HepG2 (cell line): ENCODE results near the gene PRUNE1. TPM values are rescaled to one million over a fixed set of nuclear protein-coding genes. Genes with fewer than 3 reads are reported as not detected.
A peak's percentile ranks its signal among the peaks of the same experiment; 100 is the strongest.

Experiments
- ARNTL ChIP-seq: sonication (generic); formaldehyde crosslinking; IDR thresholded peaks from 2 replicates; pipeline ENCODE4 v1.4.0; 2020; ENCODE audit warnings: mild to moderate bottlenecking, missing genetic modification reagents
- CERS6 ChIP-seq: sonication (generic); formaldehyde crosslinking; IDR thresholded peaks from 2 replicates; pipeline ENCODE4 v1.5.0; 2020; ENCODE audit warnings: missing genetic modification reagents
- CHD2 ChIP-seq: IDR thresholded peaks from 2 replicates; pipeline ENCODE4 v1.6.1; 2011; ENCODE audit warnings: low read depth, low read length, improper control_type of control experiment
- FOXA3 ChIP-seq: IDR thresholded peaks from 2 replicates; pipeline ENCODE4 v1.6.1; 2016; ENCODE audit warnings: missing genetic modification reagents, missing compliant biosample characterization
- IKZF4 ChIP-seq: sonication (generic); formaldehyde crosslinking; IDR thresholded peaks from 2 replicates; pipeline ENCODE4 v1.5.1; 2020; ENCODE audit warnings: borderline replicate concordance, mild to moderate bottlenecking, low read depth, missing genetic modification reagents; ENCODE audit errors: not compliant biosample characterization
- MAFF ChIP-seq: IDR thresholded peaks from 2 replicates; pipeline ENCODE4 v1.6.1; 2011; ENCODE audit warnings: low read depth, low read length, improper control_type of control experiment
- NFYC ChIP-seq: IDR thresholded peaks from 2 replicates; pipeline ENCODE4 v1.6.1; 2016; ENCODE audit warnings: missing genetic modification reagents, missing compliant biosample characterization
- NKX3-1 ChIP-seq: sonication (generic); formaldehyde crosslinking; IDR thresholded peaks from 2 replicates; pipeline ENCODE4 v1.5.0; 2020; ENCODE audit warnings: missing genetic modification reagents
- NR2C2 ChIP-seq: sonication (generic); formaldehyde crosslinking; IDR thresholded peaks from 2 replicates; pipeline ENCODE4 v1.4.0; 2020; ENCODE audit warnings: missing genetic modification reagents, mild to moderate bottlenecking, moderate library complexity, borderline replicate concordance
- PBX3 ChIP-seq: sonication (generic); formaldehyde crosslinking; IDR thresholded peaks from 2 replicates; pipeline ENCODE4 v1.8.1; 2023; ENCODE audit warnings: missing genetic modification reagents, inconsistent platforms, borderline replicate concordance
- PRPF4 ChIP-seq: fragments of 200-400 bp; formaldehyde crosslinking; IDR thresholded peaks from 2 replicates; pipeline ENCODE4 v1.6.1; 2016; ENCODE audit warnings: low read length, low read depth; ENCODE audit not compliant: poor library complexity, severe bottlenecking
- RELA ChIP-seq: sonication (generic); formaldehyde crosslinking; IDR thresholded peaks from 2 replicates; pipeline ENCODE4 v1.4.0; 2020; ENCODE audit warnings: missing genetic modification reagents
- SMAD3 ChIP-seq: sonication (generic); formaldehyde crosslinking; IDR thresholded peaks from 2 replicates; pipeline ENCODE4 v1.4.0; 2020; ENCODE audit warnings: missing genetic modification reagents
- TOE1 ChIP-seq: sonication (generic); formaldehyde crosslinking; IDR thresholded peaks from 2 replicates; pipeline ENCODE4 v1.4.0; 2020; ENCODE audit warnings: mild to moderate bottlenecking, missing genetic modification reagents
- ZFAT ChIP-seq: sonication (generic); formaldehyde crosslinking; conservative IDR thresholded peaks from 2 replicates; pipeline ENCODE4 v1.8.1; 2023; ENCODE audit warnings: missing genetic modification reagents, inconsistent platforms
- ZNF225 ChIP-seq: sonication (generic); formaldehyde crosslinking; IDR thresholded peaks from 2 replicates; pipeline ENCODE4 v1.4.0; 2020; ENCODE audit warnings: mild to moderate bottlenecking, missing genetic modification reagents
- ZNF234 ChIP-seq: sonication (generic); formaldehyde crosslinking; conservative IDR thresholded peaks from 2 replicates; pipeline ENCODE4 v1.5.1; 2020; ENCODE audit warnings: mild to moderate bottlenecking, missing genetic modification reagents
- ZNF782 ChIP-seq: sonication (generic); formaldehyde crosslinking; IDR thresholded peaks from 2 replicates; pipeline ENCODE4 v1.4.0; 2020; ENCODE audit warnings: missing genetic modification reagents, mild to moderate bottlenecking, borderline replicate concordance
- polyA plus RNA-seq, 8 experiments: library from polyadenylated mRNA; depleted of rRNA in 3 of 8; stranded (reverse) in 7 of 8; unstranded in 1 of 8; fragments of >200 nt; fragmentation: Illumina TruSeq in 4 of 8; extraction: Trizol in 4 of 8; gene quantifications; 2 replicates each; pipeline versions ENCODE4 v1.2.1 to v1.2.3, GENCODE V29; 2011 to 2016; ENCODE audit warnings: low read depth in 4 of 8, missing spikeins in 1 of 8, mixed read lengths in 1 of 8; ENCODE audit not compliant: insufficient read depth in 1 of 8
- total RNA-seq, 5 experiments: library from RNA; depleted of rRNA; stranded (reverse); fragments of >200 nt; fragmentation: Illumina TruSeq; extraction: Trizol; gene quantifications; 2 replicates each; pipeline ENCODE4 v1.2.3, GENCODE V29; 2016; ENCODE audit warnings: low read depth in 1 of 5
- TF ChIP-seq, protein P1 (sequence below): sonication (generic); formaldehyde crosslinking; IDR thresholded peaks from 2 replicates; pipeline ENCODE4 v1.4.0; 2020; ENCODE audit warnings: missing genetic modification reagents
- TF ChIP-seq, protein P2 (sequence below): sonication (generic); formaldehyde crosslinking; IDR thresholded peaks from 2 replicates; pipeline ENCODE4 v1.4.0; 2020; ENCODE audit warnings: mild to moderate bottlenecking, missing genetic modification reagents
- TF ChIP-seq, protein P3 (sequence below): sonication (generic); formaldehyde crosslinking; IDR thresholded peaks from 2 replicates; pipeline ENCODE4 v1.4.0; 2020; ENCODE audit warnings: missing genetic modification reagents

Gene PRUNE1
- total and polyA plus RNA-seq, 2 of the 13 experiments (the other 11 are each of a cell fraction or from before 2014, with no cell fraction given), result 19.0 to 31.9 TPM

GRCh38 chr1:150981805-150982712 lies 26.2 kb upstream of the PRUNE1 start, which contains the start of gene ANXA9 (continued):
- TF ChIP-seq, protein P1, sequence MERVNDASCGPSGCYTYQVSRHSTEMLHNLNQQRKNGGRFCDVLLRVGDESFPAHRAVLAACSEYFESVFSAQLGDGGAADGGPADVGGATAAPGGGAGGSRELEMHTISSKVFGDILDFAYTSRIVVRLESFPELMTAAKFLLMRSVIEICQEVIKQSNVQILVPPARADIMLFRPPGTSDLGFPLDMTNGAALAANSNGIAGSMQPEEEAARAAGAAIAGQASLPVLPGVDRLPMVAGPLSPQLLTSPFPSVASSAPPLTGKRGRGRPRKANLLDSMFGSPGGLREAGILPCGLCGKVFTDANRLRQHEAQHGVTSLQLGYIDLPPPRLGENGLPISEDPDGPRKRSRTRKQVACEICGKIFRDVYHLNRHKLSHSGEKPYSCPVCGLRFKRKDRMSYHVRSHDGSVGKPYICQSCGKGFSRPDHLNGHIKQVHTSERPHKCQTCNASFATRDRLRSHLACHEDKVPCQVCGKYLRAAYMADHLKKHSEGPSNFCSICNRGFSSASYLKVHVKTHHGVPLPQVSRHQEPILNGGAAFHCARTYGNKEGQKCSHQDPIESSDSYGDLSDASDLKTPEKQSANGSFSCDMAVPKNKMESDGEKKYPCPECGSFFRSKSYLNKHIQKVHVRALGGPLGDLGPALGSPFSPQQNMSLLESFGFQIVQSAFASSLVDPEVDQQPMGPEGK (CRISPR knock-in tag), result peak; percentile 92
- TF ChIP-seq, protein P2, sequence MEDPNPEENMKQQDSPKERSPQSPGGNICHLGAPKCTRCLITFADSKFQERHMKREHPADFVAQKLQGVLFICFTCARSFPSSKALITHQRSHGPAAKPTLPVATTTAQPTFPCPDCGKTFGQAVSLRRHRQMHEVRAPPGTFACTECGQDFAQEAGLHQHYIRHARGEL, result no peak
- TF ChIP-seq TOE1, result 0 out of 2 replicates have a peak, but pooled peaks have one; percentile 2
- peak; percentile 81 for TF ChIP-seq NR2C2 (CRISPR knock-in tag)
- TF ChIP-seq SMAD3, result peak; percentile 21; the same call in 1 of the 2 replicates
- TF ChIP-seq PRPF4, result no peak
- no peak for TF ChIP-seq MAFF
- TF ChIP-seq ZNF225 (CRISPR knock-in tag), result peak; percentile 18; the same call in 1 of the 2 replicates
- TF ChIP-seq FOXA3 (CRISPR knock-in tag), result peak; percentile 51; the same call in 1 of the 2 replicates
- TF ChIP-seq, protein P3, sequence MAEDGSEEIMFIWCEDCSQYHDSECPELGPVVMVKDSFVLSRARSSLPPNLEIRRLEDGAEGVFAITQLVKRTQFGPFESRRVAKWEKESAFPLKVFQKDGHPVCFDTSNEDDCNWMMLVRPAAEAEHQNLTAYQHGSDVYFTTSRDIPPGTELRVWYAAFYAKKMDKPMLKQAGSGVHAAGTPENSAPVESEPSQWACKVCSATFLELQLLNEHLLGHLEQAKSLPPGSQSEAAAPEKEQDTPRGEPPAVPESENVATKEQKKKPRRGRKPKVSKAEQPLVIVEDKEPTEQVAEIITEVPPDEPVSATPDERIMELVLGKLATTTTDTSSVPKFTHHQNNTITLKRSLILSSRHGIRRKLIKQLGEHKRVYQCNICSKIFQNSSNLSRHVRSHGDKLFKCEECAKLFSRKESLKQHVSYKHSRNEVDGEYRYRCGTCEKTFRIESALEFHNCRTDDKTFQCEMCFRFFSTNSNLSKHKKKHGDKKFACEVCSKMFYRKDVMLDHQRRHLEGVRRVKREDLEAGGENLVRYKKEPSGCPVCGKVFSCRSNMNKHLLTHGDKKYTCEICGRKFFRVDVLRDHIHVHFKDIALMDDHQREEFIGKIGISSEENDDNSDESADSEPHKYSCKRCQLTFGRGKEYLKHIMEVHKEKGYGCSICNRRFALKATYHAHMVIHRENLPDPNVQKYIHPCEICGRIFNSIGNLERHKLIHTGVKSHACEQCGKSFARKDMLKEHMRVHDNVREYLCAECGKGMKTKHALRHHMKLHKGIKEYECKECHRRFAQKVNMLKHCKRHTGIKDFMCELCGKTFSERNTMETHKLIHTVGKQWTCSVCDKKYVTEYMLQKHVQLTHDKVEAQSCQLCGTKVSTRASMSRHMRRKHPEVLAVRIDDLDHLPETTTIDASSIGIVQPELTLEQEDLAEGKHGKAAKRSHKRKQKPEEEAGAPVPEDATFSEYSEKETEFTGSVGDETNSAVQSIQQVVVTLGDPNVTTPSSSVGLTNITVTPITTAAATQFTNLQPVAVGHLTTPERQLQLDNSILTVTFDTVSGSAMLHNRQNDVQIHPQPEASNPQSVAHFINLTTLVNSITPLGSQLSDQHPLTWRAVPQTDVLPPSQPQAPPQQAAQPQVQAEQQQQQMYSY (CRISPR knock-in tag), result no peak
- peak; percentile 48 for TF ChIP-seq NFYC
- no peak for TF ChIP-seq IKZF4 (CRISPR knock-in tag)
- TF ChIP-seq RELA (CRISPR knock-in tag), result no peak
- TF ChIP-seq ZNF234 (CRISPR knock-in tag), result no peak
- TF ChIP-seq ZFAT (CRISPR knock-in tag), result no peak
- TF ChIP-seq ARNTL (CRISPR knock-in tag), result peak; percentile 66; the same call in 1 of the 2 replicates
- TF ChIP-seq CERS6, result no peak
- TF ChIP-seq PBX3 (CRISPR knock-in tag), result no peak
- TF ChIP-seq CHD2, result no peak
- TF ChIP-seq NKX3-1 (CRISPR knock-in tag), result no peak
- TF ChIP-seq ZNF782 (CRISPR knock-in tag), result peak; percentile 30; the same call in 1 of the 2 replicates
